ENCODE measurements around the gene MSRB3.

DNA sequence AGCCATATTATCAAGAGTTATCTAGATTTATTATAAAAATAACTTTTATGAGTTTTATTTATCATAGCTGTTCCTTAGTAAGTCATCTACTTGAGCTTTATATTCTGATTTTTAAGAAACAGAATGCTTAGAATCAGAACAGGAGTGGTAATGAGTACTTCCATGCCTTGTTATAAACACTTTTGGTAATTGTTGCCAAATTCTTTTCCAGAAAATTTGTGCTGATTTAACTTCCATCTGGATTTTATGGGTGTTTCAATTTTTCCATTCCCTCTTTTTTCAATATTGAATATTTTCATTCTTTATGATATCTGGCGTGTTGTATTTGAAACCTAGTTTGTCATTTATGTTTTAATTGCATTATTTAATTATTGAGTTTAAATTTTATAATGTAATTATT lies 131.2 kb downstream of the MSRB3 start:
- TF ChIP-seq CTCF (IDR thresholded peaks at IDR 0.05), result no peak
- TF ChIP-seq POLR2AphosphoS5 (IDR thresholded peaks at IDR 0.05; ENCODE audit: insufficient read depth in 1 of 2, low read depth in 1 of 2), result no peak
